Ovary (tissue), 3 donors: ENCODE data around the gene PLPPR5.

Experiments used
- CTCF ChIP-seq, 3 donors: fragments of 450-650 bp in 2 of 3; fragments of 200-600 bp in 1 of 3; IDR thresholded peaks; one replicate each; pipeline versions ENCODE4 v1.5.1 to v1.8.0; 2016 to 2022; ENCODE audit warnings: antibody characterized with exemption in 3 of 3, mild to moderate bottlenecking in 1 of 3
- EP300 ChIP-seq: sonication (generic); formaldehyde crosslinking; IDR thresholded peaks from one replicate; pipeline ENCODE4 v1.6.1; 2017; ENCODE audit warnings: antibody characterized with exemption
- donor health status: DM: no; HTN: no; CAD: no.

- TF ChIP-seq CTCF (IDR thresholded peaks at IDR 0.05) (no peak), EP300 (no peak)
Measured at GRCh38 chr1:98888869-98889268, 115.8 kb downstream of the PLPPR5 start.
